GM18951 (cell line): ENCODE measurements around the gene SERINC5.
"Not testable (repeated sequence)": the region's sequence is repeated elsewhere in the genome, so short reads cannot be mapped to it uniquely, and the experiment has no call there.

Experiments
- POLR2A ChIP-seq: IDR thresholded peaks from 4 replicates; pipeline ENCODE4 v1.6.1; 2011; ENCODE audit warnings: mild to moderate bottlenecking; ENCODE audit not compliant: insufficient read length, insufficient read depth; ENCODE audit errors: extremely low read depth
- in situ Hi-C: fragments of 300-500 bp; cut with MboI; formaldehyde crosslinking; loops from one replicate; pipeline ENCODE4 v1.12.0; 2022; ENCODE audit warnings: low sequenced_read_pairs, mixed read lengths, inconsistent platforms; ENCODE audit not compliant: unreplicated experiment

SERINC5 gene

DNA sequence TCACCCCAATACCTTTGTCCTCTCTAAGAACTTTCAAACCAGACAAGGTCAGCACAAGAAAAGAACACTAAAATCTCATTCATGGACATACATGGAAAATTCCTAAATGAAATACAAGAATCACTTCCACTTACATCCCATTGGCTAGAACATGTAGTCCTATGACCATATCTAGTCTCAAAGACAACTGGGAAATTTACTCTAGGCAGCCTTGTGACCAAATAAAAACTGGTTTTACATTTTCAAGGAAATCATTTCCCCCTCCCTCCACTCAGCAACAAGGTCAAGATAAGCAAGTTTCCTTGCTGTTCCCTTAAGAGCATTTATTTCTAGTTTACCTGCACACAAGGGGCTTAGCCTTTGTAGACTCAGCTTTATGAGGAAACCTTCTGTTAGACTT is 20.3 kb upstream of the SERINC5 start:
- in situ Hi-C loops: no loop called here
- no peak for TF ChIP-seq POLR2A

DNA sequence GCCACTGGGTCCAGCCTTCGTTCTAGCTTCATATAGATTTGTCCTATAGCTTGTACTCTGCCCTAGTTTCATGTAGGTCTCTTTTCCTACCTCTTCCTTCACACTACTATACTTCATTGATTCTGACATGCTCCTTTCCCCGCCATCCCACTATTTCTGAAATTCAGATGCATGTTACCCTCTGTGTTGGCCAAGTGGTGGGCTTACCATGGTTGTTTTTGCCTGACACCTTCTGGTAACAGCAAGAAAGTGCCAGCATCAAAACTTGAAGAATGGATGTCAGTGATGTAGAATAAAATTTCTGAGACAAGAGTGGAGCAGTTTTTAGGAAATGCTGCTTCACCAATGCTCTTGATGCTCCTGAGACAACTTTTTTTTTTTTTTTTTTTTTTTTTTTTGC is 19.5 kb upstream of the SERINC5 start:
- in situ Hi-C loops: no loop called here
- no peak for TF ChIP-seq POLR2A

DNA sequence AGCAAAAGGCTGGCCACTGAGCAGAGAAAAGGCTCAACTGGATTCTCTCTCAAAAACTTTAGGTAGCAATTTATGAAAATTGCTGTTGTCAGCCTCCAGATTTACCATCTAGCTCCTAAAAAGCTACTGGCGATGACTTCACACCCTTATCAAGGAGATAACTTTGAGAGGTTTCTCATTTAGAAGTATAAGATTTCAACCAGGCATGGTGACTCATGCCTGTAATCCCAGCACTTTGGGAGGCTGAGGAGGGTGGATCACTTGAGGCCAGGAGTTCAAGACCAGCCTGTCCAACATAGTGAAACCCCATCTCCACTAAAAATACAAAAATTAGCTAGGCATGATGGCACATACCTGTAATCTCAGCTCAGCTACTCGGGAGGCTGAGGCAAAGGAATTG is 14.7 kb upstream of the SERINC5 start:
- in situ Hi-C loops: not testable (repeated sequence)

DNA sequence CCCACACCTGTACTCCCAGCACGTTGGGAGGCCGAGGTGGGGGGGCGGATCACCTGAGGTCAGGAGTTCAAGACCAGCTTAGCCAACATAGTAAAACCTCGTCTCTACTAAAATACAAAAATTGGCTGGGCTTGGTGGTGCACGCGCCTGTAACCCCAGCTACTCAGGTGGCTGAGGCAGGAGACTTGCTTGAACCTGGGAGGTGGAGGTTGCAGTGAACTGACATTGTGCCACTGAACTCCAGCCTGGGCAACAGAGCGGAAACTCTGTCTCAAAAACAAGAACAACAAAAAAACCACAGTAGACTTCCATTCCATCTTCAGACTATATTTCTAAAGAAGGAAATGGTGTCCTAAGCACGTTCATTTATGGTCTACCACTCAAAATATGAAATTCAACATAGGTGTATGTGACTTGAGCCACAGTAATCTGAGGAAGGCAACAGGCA is 14.2 kb upstream of the SERINC5 start:
- in situ Hi-C loops: no loop called here
- no peak for TF ChIP-seq POLR2A

DNA sequence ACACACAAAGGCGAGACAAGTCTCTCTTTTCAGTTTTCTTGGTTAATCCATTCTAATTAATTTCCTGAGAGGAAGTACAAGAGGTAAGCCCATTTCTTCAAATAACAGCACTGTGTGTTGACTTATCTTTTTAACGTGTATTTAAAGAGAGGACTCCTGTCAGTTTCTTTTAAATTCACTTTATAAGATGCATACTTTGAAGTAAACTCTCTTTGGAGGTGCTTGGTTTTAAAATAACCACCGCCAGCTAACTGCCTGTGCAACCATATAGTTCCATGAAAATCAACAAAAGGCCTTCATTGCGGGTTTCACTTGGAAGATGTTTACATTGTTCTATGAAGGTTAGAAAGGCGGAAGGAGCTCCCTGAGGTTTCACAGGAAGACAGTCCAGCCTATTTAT is 13.1 kb upstream of the SERINC5 start:
- TF ChIP-seq POLR2A: no peak
- in situ Hi-C loops: no loop called here

DNA sequence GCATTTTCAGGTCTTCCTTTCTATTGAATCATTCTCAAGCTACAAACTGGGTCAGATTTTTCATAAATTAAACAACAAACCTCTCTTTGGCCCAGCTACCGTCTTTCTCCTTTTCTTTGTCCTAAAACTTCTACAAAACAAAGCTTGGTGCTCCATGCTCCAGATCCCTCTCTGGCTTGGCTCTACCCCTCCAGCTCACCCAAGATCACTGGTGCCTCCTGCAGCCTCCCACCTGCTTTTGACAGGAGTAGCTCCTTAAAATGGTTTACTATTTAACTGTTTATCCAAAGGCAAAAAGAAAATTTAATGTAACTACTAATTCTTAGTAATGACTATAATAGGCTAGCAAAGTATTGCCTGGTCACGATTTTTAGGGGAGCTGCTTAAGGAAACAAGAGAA is 10.7 kb upstream of the SERINC5 start:
- TF ChIP-seq POLR2A: no peak
- in situ Hi-C loops: no loop called here

DNA sequence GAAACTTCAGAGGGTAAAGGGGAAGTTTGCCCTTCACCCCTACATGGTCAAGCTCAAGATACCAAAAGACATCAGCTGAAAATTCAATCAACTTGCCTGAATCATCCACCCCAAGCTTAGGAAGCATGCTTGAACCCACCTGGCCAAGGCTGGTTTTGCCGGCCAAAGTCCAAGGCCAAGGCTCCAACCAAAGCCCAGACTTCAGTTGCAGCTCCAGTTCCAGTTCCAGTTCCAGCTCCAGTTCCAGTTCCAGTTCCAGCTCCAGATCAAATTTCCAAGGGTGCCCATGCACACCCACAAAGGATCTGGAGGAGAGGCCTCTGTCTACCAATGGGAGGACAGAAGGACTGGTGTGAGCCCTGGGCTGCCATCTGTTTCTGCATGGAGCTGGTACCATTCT is 4.6 kb upstream of the SERINC5 start:
- TF ChIP-seq POLR2A: no peak
- in situ Hi-C loops: no loop called here

DNA sequence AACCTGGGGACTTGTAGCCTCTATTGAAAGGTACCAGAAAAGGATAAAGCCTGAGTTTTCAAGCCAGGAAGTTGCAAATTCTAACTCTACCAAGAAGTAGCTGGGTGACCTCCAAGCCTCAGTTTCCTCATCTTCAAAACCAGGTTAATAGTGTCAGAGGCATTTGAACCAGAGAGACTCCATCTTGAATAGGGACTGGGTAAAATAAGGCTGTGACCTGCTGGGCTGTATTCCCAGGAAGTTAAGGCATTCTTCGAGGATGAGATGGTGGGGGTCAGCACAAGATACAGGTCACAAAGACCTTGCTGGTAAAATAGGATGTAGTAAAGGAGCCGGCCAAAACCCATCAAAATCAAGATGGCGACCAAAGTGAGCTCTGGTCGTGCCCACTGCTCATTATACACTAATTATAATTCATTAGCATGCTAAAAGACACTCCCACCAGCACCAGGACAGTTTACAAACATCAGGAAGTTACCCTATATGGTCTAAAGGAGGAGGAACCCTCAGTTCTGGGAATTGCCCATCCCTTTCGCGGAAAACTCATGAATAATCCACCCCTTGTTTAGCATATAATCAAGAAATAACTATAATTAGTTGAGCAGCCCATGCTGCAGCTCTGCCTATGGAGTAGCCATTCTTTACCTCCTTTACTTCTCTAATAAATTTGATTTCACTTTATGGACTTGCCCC is 3.8 kb upstream of the SERINC5 start:
- in situ Hi-C loops: no loop called here
- TF ChIP-seq POLR2A: no peak

DNA sequence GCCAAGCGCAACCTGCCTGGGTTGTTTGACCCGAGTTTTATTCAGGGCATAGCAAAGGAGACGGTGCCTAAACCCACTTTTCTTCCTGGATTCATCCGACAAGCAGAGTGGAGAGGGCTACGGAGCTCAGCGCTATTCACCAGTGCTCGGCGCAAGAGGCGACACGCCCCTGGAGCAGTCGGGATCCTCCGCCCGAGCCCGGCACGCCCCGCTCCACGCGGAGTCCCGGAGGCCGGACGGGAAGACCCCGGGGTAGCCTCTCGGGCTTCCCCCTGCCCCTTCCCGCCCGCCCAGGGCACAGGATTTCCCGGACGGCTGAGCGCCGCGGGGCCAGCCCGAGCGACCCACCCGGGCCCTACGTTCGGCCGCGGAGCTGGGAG is 427 bp downstream of the SERINC5 start:
- in situ Hi-C loops: no loop called here
- no peak for TF ChIP-seq POLR2A

DNA sequence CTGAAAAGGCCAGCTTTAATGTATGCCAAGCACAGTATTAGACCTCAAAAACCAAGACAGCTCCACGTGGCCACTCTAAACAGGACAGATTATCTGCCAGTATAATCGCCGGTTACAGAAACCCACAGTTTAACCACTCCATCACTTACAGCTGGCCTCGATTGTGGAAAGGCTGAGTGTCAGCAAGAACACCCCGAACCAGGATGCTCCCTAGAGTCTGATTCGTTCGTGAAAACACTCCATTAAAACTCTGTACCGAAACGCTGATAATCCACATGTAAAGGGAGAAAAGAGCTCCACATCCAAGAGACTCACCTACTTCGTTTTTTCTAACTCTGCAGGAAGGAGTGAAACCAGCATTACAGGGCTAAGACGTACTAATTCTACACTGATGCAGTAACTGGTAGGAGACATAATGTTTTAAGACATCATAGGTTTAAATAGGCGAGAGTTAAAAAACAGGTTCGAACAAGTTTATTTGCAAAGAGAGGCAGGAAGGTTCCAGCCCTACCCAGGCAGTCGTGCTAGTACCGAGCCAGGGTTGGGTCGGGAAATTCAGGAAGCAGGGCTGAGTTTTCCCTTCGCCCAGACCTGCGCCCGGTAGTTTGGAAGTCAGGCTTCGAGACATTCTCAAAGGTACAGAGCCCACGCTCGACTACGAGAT is 949 bp downstream of the SERINC5 start:
- in situ Hi-C loops: no loop called here

DNA sequence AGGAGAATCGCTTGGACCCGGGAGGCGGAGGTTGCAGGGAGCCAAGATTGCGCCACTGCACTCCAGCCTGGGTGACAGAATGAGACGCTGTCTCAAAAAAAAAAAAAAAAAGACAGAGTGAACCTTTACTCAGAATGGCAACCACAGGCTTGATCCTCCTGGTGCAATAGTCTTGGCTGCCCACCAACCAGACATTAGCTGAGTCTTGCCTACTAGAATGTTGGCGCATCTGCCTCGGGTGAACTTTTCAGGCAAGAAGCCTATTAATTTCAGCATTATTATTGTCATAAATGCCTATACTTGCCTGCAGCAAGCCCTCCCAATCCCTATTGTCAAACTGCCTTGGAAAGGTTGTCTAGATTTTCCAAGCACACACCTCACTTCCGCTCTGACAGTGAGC is 4.2 kb downstream of the SERINC5 start:
- in situ Hi-C loops: no loop called here
- no peak for TF ChIP-seq POLR2A

More for the DNA sequence above, 949 bp downstream of the SERINC5 start:
- TF ChIP-seq POLR2A: no peak

DNA sequence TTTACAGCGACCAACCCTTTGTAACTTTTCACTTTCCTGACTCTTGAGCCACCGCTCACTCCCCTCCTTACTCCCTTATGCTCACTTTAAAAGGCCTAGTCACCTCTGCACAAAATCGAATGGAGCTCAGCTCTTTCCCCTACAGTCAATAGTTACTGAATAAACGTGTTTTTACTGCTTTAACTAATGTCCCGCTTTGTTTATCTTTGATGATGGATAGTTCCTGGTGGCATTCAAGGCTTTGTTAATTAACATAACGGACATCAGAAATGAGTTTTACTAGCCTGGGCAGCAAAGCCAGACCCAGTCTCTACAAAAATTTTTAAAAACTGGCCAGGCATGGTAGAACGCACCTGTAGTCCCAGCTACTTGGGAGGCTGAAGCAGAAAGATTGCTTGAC is 5.0 kb downstream of the SERINC5 start:
- TF ChIP-seq POLR2A: no peak
- in situ Hi-C loops: no loop called here

DNA sequence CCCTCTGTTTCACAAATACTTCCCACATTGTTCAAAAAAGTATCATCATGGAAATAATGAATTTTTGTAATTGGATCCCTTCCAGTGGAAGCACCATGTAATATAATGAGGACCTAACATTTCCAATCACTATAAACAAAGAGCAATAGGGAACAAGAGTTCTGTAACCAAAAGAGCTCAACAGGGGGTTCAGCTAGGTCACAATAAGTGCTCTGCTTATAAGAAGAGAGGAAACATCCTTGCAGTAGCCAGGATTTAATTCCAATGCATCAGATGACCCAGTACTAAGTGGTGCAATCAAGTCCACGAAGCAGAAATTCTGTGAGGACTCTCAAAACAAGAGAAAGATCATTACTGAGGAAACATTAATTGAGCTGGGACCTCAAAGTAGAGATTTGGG is 5.9 kb downstream of the SERINC5 start:
- no peak for TF ChIP-seq POLR2A
- in situ Hi-C loops: no loop called here

DNA sequence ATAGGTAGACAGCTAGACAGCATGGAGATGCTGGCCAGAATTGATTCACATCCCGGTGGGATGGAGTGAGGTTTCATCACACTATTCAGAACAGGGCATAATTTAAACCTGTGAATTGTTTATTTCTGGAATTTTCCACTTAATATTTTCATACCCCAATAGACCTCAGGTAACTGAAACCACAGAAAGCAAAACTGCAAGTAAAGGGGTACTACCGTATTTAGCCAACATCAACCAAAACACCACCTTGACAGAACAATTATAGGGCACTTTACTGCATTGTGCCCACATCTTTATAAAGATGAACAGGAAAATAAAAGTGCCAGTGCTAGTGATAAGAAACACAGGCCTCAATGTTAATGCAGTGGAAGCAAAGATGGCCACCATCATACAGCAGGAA is 7.5 kb downstream of the SERINC5 start:
- TF ChIP-seq POLR2A: no peak
- in situ Hi-C loops: no loop called here
